Right lobe of liver (tissue), 4 donors: ENCODE data around the gene DOK6.

Source experiments
- CTCF ChIP-seq, 4 donors: fragments of 200-600 bp in 3 of 4; fragments of 450-650 bp in 1 of 4; IDR thresholded peaks; one replicate each; pipeline versions ENCODE4 v1.5.1 to v1.8.0; 2016 to 2022; ENCODE audit warnings: antibody characterized with exemption in 4 of 4, mild to moderate bottlenecking in 2 of 4
- POLR2A ChIP-seq: fragments of 450-650 bp; IDR thresholded peaks from one replicate; pipeline ENCODE4 v1.6.1; 2017; ENCODE audit warnings: antibody characterized with exemption, mild to moderate bottlenecking
- donor health status: DM: no; HTN: no; CAD: no.
- donor health status: DM: no; HTN: no; CAD: no.
- donor health status: DM: no; HTN: yes; CAD: no.

- no peak for TF ChIP-seq POLR2A
- TF ChIP-seq CTCF (IDR thresholded peaks at IDR 0.05) = no peak
Measured at GRCh38 chr18:69785466-69785865, 384.8 kb downstream of the DOK6 start.
